Central memory CD4-positive, alpha-beta T cell (primary cell): ENCODE results near the gene SLC25A21.

Source experiments
- DNase-seq: peaks from one replicate; pipeline ENCODE4 v3.0.0; 2022

The SLC25A21 gene

GRCh38 chr14:36857842-36858445 lies 314.5 kb downstream of the SLC25A21 start:
- DNase-seq: no peak

- DNase-seq: no peak
These were observed 315.3 kb downstream of the SLC25A21 start for GRCh38 chr14:36857136-36857535.

GRCh38 chr14:36856095-36856878 lies 316.1 kb downstream of the SLC25A21 start:
- DNase-seq: no peak

- DNase-seq: no peak
These were observed 317.0 kb downstream of the SLC25A21 start for GRCh38 chr14:36855396-36855795.

GRCh38 chr14:36852981-36853691 lies 319.3 kb downstream of the SLC25A21 start:
- DNase-seq: no peak

- no peak for DNase-seq
These were observed 324.2 kb downstream of the SLC25A21 start for GRCh38 chr14:36848213-36848612.

DNA sequence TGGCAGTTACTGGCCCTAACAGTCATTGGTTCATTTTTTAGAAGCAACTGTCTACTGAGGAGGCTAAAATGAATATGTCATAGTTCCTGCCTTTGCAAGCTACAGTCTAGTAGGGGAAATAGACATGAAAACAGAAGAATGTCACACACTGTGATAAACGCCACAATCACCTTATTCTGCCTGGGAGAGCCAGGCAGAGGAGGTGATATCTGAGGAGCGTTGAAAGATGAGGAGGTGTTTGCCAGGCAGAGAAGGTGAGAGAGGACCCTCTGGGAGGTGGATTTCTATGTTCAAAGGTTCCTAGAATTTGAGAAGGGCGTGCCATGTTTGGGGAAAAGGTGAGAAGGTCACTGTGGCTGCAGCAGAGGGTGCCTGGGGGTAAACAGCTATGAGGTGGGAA lies 325.0 kb downstream of the SLC25A21 start:
- DNase-seq: no peak

DNA sequence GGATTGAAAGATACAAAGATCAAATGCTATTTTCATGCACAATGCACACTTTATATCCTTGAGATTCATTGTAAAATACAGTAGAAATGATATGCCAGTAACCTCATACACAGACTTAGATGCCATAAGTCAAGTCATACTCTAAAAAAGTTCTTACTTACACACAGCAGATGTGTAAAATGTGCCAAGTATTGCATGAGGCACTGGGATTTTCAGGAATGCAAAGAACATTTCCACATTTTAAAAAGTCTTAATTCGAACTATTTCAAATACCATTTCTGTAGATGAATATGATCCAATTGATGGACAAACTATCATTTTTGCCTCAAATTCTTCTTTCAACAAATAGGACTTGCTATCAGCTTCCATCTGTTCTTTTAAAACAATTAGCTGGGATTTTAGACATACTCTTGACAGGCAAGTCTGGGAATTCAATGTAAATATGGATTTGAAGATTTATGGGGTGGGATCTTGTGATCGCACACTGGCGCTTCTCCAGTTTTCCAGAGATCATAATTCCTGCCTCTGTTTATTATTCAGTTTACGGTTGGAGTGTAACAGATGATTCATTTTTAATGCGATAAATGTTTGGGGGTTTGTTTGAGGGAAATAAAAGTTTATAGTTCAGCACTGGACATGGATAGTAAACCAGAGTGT lies 326.9 kb downstream of the SLC25A21 start:
- no peak for DNase-seq

- DNase-seq: no peak
These were observed 327.8 kb downstream of the SLC25A21 start for GRCh38 chr14:36844443-36845195.

GRCh38 chr14:36843410-36843809 lies 329.0 kb downstream of the SLC25A21 start:
- DNase-seq: no peak

- DNase-seq: no peak
These were observed 337.3 kb downstream of the SLC25A21 start for GRCh38 chr14:36835128-36835527.

DNA sequence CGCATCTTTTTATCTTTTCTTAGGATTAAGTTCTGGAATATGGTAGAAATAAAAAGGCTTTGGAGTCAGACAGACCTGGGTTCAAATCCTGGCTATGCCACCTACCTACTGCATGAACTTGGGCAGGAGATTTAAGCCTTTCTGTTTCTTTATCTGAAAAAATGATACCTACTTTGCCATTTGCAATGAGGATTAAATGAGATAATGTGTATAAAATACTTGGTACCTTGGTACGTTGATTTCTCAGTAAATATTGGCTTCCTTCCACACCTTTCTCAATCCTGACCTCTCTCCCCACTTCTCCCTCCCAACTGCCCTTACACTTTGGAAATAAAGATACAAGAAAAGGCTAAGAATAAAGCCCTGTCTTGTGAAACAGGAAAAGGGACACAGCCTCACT lies 338.1 kb downstream of the SLC25A21 start:
- no peak for DNase-seq

- no peak for DNase-seq
These were observed 342.9 kb downstream of the SLC25A21 start for GRCh38 chr14:36829547-36829946.

DNA sequence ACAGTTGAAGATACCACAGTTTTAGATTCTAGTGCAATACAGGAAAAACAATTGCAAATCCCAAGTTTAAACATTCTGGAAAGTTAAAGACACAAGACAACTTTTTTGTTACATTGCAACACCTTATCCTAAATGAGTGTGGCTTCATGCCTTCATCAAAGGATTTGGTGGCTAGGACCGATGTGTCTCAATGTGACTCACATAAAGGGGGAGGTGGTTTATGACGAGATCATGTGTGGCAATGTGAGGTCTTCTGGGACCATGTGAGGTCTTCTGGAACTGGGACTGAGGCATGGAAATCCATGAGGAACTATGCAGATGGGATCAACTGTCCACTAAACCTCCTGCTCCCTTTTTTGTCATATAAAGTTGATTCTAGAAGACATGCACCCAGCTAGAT lies 344.5 kb downstream of the SLC25A21 start:
- DNase-seq: no peak

DNA sequence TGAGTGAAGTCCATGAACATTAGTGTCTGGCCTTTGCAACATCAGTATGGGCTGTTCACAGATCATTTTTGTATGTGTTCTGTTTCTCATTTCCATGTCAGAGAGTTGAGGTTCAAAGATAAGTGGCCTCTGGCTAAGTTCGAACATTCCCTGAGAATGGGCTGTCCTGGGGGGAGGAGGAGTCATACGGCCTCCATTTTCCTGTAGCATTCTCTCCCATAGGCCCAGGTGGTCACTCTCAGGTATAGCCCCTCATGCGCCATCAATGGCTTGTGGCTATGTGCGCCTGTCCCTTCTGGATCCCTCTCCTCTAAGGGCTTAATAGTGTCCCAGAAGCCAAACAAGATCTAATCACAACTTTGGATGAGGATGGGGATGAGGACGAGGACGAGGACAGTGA lies 345.8 kb downstream of the SLC25A21 start:
- DNase-seq: no peak

DNA sequence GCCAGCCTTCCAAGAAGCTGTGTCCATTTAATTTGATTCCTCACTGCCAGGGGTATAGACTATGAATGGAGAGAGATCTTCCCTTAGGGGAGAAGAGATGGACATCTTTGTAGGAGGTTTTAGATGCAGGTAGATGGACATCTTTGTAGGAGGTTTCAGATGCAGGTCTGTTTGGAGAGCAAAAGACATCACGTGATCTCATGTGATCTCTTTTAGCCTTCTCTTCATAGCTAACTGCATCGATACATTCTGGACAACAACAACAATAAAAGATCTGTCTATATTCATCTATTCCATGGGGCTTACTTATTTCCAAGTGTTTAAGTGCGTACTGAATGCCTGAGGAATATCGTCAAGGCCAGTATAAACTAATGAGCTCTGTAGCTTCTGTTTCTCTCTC lies 347.6 kb downstream of the SLC25A21 start:
- no peak for DNase-seq

DNA sequence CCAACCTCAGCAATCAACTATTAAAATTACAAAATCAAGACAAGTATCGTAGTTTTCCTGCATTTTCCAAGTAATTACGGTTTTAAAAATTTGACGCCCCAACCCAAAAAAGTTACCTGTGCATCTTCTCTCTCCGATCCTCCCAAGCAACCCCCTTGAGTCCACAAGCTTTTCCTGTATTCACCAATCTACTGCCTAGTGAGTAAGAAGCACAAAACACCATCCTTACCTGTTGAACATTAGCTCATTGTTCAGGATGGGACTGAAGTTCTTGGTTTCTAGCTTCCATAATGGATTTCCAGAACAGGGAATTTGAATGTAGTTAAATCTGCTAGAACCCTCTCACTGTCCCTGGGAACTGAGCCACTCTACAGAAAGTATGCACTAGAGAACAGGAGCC lies 348.8 kb downstream of the SLC25A21 start:
- no peak for DNase-seq

DNA sequence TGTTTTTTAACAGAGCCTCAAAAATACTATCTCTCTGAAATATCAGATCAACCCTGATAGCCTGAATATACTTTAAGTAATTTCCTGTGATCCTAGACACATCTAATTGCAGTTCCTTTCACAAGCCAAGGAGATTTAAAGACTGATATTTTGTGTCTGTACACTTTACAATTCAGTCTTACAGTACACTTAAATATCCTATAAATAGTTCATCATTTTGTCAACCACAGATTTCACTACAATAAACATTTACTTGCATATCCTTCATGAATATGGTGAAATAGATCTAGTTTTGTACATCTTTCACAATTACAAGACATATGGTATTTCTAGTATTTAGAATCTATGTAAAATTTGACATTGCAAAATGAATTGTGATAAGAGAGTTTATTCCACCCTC lies 349.7 kb downstream of the SLC25A21 start:
- no peak for DNase-seq

- no peak for DNase-seq
These were observed 351.5 kb downstream of the SLC25A21 start for GRCh38 chr14:36820901-36821300.

- no peak for DNase-seq
These were observed 352.2 kb downstream of the SLC25A21 start for GRCh38 chr14:36820111-36820709.

GRCh38 chr14:36818794-36819384 lies 353.5 kb downstream of the SLC25A21 start:
- no peak for DNase-seq

DNA sequence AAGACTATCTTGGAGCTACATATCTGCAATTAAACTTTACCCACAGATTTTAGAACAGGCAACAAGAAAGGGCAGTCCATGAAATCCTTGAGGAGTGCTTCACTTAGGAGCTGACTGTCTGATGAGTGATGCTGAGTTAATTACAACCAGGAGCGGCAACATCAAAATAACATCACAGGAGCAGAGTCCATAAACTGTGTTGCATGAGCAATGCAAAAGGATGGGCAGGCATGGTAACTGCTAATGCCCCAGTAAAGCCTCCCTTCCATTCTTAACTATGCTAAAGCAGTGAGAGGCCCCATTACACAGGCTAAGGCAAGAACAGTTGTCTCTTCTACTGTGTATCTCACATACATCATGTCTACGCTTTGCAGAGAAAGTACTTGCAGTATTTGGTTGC lies 354.2 kb downstream of the SLC25A21 start:
- no peak for DNase-seq
